Prostate gland (tissue), 2 donors: ENCODE measurements around the gene KRTAP10-2. TPM values are rescaled to one million over a fixed set of nuclear protein-coding genes. Genes with fewer than 3 reads are reported as not detected.

Experiments
- DNase-seq: peaks from one replicate; pipeline ENCODE4 v3.0.0-alpha.2; 2019; ENCODE audit warnings: low spot score
- H3K27ac ChIP-seq, 2 donors: fragments of 200-600 bp; sonication (generic); 2 replicates each; pipeline ENCODE4 v1.5.1; 2017 to 2019
- H3K27me3 ChIP-seq: fragments of 200-600 bp; sonication (generic); replicated peaks from 2 replicates; pipeline ENCODE4 v1.5.1; 2019; ENCODE audit not compliant: insufficient read depth
- H3K36me3 ChIP-seq, 2 donors: fragments of 200-600 bp; sonication (generic); 1 replicate in 1 of 2; 2 replicates in 1 of 2; pipeline versions ENCODE4 v1.5.1 to v1.8.1; 2017 to 2019
- H3K4me1 ChIP-seq: fragments of 200-600 bp; sonication (generic); replicated peaks from 2 replicates; pipeline ENCODE4 v1.5.1; 2019
- H3K4me3 ChIP-seq, 2 donors: fragments of 200-600 bp; sonication (generic); 2 replicates each; pipeline ENCODE4 v1.5.1; 2017 to 2019
- H3K9me3 ChIP-seq: fragments of 200-600 bp; sonication (generic); 2 replicates; pipeline ENCODE4 v1.5.1; 2017
- POLR2A ChIP-seq: fragments of 450-650 bp; IDR thresholded peaks from one replicate; pipeline ENCODE4 v1.6.1; 2016; ENCODE audit warnings: antibody characterized with exemption, mild to moderate bottlenecking
- POLR2AphosphoS5 ChIP-seq: sonication (generic); formaldehyde crosslinking; IDR thresholded peaks from one replicate; pipeline ENCODE4 v1.6.1; 2017; ENCODE audit warnings: antibody characterized with exemption
- WGBS: methylation state at CpG from one replicate; pipeline ENCODE4 v1.1.5; 2018; 5-methylcytosine and 5-hydroxymethylcytosine counted together
- intact Hi-C: fragments of 100-400 bp; cut with DNase I; formaldehyde crosslinking; loops from one replicate; pipeline ENCODE4 v1.14.2; 2022
- total RNA-seq, 2 donors: library from RNA; depleted of rRNA; stranded (reverse); fragments of >200 nt; gene quantifications; one replicate each; pipeline ENCODE4 v1.1.0, GENCODE V29; 2016
- TF ChIP-seq, protein P1 (sequence below), 4 experiments: fragments of 200-600 bp in 2 of 4; fragments of 450-650 bp in 2 of 4; sonication (generic) in 2 of 4; IDR thresholded peaks; 1 replicate in 3 of 4; 2 replicates in 1 of 4; pipeline ENCODE4 v1.5.1; 2016 to 2019; ENCODE audit warnings: antibody characterized with exemption in 4 of 4, mild to moderate bottlenecking in 2 of 4, moderate library complexity in 2 of 4

The KRTAP10-2 gene
- total RNA-seq, 2 donors from 2014 or later: not detected

DNA sequence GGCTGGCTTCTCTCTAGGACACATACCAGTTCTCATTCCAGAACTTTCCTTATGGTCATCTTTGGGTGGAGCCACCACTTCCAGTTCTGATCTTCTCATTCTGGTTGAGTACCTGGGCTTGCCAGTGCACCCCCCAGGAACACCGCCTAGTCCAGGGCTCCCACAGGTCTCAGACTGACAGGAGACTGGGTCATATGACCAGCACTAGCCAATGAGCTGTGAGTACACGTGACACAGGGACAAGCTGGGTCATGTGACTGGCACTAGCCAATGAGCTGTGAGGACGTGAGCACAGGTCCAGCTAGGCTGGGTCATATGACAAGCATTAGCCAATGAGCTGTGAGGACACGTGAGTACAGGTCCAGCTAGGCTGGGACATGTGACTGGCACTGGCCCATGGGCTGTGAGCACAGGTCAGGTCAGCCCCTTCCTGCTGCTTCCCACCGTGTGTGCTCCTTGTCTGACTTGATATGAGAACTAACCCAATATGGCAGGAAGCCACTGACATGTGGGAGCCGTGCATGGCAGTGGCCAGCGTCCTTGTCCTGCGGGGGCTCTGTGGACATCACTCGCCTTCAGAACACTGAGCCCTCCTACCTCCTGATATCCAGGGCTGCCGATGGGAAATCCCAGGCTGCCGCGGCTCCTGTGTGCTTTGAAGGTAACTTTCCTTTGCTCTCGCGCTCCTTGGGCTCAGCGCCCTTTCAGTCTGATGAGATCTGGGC, 34.0 kb downstream of the KRTAP10-2 start:
- no peak overlapping the region for H3K4me3 ChIP-seq
- H3K36me3 ChIP-seq: no peaks in the 10 kb centered on the region
- H3K27ac ChIP-seq: no peak overlapping the region
- 90% methylated on average over 15 of the region's 15 CpGs for WGBS
- intact Hi-C loops: no loop called here
- TF ChIP-seq, protein P1, sequence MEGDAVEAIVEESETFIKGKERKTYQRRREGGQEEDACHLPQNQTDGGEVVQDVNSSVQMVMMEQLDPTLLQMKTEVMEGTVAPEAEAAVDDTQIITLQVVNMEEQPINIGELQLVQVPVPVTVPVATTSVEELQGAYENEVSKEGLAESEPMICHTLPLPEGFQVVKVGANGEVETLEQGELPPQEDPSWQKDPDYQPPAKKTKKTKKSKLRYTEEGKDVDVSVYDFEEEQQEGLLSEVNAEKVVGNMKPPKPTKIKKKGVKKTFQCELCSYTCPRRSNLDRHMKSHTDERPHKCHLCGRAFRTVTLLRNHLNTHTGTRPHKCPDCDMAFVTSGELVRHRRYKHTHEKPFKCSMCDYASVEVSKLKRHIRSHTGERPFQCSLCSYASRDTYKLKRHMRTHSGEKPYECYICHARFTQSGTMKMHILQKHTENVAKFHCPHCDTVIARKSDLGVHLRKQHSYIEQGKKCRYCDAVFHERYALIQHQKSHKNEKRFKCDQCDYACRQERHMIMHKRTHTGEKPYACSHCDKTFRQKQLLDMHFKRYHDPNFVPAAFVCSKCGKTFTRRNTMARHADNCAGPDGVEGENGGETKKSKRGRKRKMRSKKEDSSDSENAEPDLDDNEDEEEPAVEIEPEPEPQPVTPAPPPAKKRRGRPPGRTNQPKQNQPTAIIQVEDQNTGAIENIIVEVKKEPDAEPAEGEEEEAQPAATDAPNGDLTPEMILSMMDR (IDR thresholded peaks at IDR 0.05): no peak
- TF ChIP-seq POLR2AphosphoS5 (no peak), POLR2A (no peak)
- DNase-seq: no peak
- H3K27me3 ChIP-seq: no peaks in the 10 kb centered on the region
- no peaks in the 10 kb centered on the region for H3K9me3 ChIP-seq
- no peaks in the 10 kb centered on the region for H3K4me1 ChIP-seq

DNA sequence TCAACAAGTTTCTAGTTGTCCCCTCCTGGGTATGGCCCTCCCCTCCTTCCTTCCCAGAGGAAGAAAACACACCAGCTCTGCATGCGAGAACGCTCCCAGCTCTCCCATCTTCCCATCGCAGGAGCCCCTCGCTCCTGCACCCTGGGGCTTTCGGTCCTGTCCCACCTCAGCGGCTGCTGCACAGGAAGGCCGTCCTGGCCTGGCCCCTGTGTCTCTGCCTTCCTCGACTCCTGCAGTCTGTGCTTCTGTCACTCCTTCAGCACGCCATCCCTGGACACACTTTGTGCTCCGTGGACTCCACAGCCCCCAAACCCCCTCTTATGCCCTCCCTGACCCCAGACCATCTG, 34.5 kb downstream of the KRTAP10-2 start:
- no peaks in the 10 kb centered on the region for H3K27me3 ChIP-seq
- H3K4me3 ChIP-seq: no peak overlapping the region
- intact Hi-C loops: no loop called here
- H3K27ac ChIP-seq: no peak overlapping the region
- H3K9me3 ChIP-seq: no peaks in the 10 kb centered on the region
- 93% methylated on average over 10 of the region's 10 CpGs for WGBS
- no peak for DNase-seq
- no peaks in the 10 kb centered on the region for H3K4me1 ChIP-seq
- TF ChIP-seq POLR2A (no peak), POLR2AphosphoS5 (no peak)
- TF ChIP-seq, protein P1 (IDR thresholded peaks at IDR 0.05): no peak
- no peaks in the 10 kb centered on the region for H3K36me3 ChIP-seq

DNA sequence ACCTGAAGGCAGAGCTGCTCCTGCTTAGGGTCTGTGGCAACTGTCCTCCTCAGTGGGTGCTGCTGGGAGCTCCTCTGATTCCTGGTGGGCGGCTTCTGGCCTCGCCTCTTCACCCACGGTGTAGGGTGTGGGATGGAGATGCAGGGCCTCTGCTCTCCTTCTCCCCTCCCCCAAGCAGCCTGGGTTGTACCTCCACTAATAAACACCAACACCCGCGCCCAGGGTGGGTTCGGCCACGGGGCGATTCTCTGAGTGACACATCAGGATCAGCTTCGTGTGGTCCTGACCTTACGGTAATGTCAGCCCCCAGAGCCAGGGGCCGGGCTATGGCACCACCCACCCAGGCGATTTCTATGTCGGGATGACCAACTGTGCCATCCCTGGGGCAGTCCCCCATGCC, 35.0 kb downstream of the KRTAP10-2 start:
- DNase-seq: no peak
- Histone ChIP-seq H3K27ac (no peak overlapping the region), H3K4me3 (no peak overlapping the region), H3K4me1 (no peaks in the 10 kb centered on the region), H3K9me3 (no peaks in the 10 kb centered on the region), H3K36me3 (no peaks in the 10 kb centered on the region), H3K27me3 (no peaks in the 10 kb centered on the region)
- WGBS: 91% methylated on average over 13 of the region's 13 CpGs
- TF ChIP-seq, protein P1 (IDR thresholded peaks at IDR 0.05): no peak
- TF ChIP-seq POLR2AphosphoS5 (no peak), POLR2A (no peak)
- intact Hi-C loops: no loop called here

DNA sequence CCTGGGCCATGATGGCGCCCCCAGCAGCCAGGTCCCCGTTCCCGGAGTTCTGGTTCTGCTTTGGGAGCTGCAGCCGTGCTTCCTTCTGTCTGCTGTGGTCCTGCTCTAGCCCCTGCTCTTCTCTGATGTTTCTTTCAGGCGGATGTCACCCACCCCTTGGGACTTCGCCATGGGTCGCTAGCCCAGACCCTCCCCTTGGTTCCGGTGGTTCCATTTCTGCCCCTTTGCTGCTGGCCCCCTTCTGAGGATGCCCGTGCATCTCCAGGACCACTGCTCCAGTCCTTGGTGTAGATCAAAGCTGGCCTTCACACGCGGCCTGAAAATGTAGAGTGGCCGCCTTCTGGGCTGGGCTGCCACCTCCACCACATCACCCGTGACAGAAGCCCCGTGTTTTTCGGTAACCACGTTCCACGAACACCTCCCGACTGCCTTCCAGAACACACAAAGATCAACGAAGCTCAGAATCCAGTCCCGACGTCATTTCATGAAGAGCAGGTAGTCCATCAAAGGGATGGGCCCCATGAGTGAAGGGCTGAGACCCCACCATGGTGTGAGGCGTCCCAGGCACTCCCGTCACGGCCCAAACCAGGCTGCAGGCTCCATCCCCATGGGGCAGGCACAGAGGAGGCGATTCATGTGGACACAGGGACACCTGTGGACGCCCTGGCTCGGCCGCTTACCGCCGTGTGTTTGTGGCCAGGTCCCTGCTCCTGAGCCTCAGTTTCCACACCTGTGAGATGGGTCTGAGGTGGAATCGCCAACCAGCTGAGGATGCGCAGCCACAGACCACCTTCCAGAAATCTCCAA, 35.7 kb downstream of the KRTAP10-2 start:
- Histone ChIP-seq H3K27me3 (no peaks in the 10 kb centered on the region), H3K36me3 (no peaks in the 10 kb centered on the region), H3K4me3 (no peak overlapping the region), H3K9me3 (no peaks in the 10 kb centered on the region), H3K27ac (no peak overlapping the region), H3K4me1 (no peaks in the 10 kb centered on the region)
- WGBS: 87% methylated on average over 32 of the region's 32 CpGs
- TF ChIP-seq, protein P1 (IDR thresholded peaks at IDR 0.05): no peak
- no peak for TF ChIP-seq POLR2A
- TF ChIP-seq POLR2AphosphoS5: no peak
- DNase-seq: no peak
- intact Hi-C loops: no loop called here
